Stimulated activated CD4-positive, alpha-beta T cell treated with anti-CD3 and anti-CD28 coated beads, Interleukin-2, amount 100 ng/mL, for 24 hours (primary cell): ENCODE data around the gene SDCCAG8.

Source experiments
- DNase-seq, 2 donors: peaks; one replicate each; pipeline ENCODE4 v3.0.0-alpha.2; 2020

Gene SDCCAG8

GRCh38 chr1:243465738-243466137 is 209.9 kb downstream of the SDCCAG8 start:
- no peak for DNase-seq

DNA sequence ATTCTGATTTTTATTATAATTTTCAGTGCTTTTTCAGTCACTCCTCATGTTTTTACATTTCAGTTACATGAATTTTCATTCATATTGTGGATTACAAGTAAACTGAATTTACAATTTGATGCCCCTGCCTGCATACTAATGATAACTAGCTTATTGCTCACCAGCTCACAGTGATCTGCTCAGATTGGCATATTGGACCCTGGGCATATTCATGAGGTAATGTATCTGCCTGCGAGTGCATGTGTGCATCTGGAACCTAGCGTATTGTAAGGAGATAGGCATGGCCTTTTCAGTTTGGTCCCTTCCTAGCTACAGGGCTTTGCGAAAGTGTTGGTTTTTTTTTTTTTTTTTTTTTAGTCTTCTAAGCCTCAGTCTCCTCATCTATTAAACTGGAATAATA is 213.7 kb downstream of the SDCCAG8 start:
- DNase-seq = no peak

- no peak for DNase-seq
These were observed 214.7 kb downstream of the SDCCAG8 start for GRCh38 chr1:243470502-243470901.

GRCh38 chr1:243471026-243471685 is 215.3 kb downstream of the SDCCAG8 start:
- no peak for DNase-seq

DNA sequence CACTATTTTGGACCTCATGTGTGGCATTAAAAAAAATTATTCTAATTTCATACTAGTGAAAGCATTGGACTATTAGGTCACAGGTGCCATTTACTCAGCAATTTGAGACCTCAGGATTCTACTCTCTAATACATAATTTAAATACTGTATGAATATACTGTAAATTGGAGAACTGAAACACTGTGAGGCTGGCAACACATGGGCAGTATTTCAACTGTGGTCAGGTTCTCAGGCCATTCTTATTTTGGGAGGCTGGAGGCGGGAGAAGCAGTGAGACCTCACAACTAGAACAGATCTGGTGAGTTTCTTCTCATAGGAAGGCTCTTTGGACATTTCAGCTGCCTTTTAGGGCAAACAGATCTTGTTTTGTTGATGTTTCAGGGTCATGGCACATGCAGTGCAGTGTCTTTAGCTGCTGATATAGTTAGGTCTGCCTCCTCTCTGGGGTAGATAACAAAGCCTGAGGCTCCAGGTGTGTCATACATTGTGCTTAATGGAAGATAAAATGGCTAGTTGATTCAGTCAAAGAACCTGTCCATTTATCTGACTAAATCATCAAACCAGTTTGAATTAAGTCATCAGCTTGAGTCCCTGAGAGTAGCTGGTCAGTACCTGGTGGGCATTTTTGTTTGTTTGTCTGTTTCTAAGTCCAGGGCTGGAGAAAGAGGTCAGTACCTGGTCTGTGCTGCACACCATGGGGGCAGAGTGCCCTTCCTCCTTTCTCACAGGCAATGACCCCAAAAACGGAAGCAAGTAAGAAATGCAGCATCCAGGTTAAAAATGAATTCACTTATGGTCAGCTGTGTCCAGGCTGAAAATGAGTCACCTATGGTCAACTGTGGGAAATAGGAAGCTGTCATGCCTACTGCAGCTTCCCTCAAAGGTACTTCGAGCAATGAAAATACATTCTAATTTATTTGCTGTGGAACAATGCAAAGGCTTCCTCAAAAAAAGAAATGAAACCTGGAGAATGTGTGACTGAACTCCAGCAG is 216.2 kb downstream of the SDCCAG8 start:
- DNase-seq = no peak

DNA sequence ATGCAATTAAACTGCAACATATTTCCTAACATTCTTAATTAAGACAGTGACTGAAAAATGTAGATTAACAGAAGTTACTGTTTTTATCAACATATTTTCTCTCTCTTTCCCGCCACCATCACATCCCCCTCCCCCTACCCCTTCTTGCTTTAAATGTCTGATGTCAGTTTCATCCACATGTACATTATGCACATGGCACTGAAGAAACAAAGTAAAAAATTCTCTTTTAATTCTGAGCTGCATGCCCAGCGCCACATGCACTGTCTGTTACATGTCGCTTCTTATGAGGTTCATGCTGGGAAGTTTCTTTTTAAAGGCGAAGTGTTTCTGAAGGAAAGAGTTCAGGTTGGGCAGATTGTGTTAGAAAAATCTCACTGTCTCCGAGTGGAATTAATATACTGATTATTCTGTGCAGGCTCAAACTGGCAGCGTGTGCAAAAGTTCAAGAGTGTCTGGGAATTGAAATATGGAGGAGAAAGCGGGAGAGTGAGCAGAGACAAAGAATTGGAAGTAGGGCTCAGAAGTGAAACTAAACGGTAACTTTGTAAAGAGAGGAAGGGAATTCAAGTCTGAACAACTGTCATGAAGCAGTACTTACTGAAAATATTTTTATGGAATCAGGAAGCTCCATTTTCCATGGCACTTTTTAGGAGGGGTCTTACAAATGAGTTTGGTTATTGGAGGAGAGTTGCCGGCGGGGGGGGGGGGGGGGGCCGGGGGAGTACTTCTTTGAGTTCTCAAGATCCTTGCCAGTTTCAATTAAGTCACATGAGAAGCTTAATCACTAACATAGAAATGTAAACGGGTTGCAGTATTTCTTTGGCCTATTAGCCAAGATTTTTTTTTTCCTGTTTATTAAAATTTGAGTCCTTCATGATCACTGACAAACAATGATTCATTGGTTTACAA is 217.6 kb downstream of the SDCCAG8 start:
- DNase-seq = no peak

DNA sequence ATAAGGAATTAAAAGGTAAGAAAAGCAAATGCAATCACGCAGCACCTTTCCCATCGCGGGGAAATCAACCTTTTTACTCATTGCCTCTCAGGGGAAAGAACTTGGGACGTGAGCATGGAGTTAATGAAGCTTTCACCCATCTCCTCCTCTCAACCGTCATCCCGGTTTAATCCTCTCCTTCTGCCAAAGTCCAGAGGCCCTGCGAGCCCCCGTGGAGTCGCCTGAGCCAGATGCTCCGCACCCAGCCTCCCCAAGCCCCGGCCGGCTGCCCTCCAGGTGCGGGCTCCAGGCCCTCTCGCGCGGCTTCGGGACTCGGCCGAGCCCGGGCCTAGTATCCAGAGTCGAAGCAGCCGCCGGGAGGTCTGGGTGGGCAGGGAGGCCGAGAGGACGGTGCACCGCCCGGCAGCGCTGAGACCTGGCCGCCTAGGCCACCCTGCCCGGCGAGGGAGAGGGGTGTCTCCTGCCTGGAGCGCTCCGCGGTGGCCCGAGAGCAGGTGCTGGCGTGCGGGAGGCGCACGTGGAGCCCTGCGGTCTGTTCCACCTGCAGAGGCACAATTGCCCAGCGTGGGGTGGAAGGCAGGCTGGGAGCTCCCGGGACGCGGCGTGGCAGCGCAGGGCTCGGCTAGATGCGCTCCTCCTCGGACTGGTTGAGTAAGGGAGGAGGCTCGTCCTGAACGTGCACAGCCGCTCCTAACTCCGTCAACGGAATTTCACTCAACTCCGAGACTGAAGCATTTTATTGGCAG is 218.5 kb downstream of the SDCCAG8 start:
- DNase-seq = no peak

DNA sequence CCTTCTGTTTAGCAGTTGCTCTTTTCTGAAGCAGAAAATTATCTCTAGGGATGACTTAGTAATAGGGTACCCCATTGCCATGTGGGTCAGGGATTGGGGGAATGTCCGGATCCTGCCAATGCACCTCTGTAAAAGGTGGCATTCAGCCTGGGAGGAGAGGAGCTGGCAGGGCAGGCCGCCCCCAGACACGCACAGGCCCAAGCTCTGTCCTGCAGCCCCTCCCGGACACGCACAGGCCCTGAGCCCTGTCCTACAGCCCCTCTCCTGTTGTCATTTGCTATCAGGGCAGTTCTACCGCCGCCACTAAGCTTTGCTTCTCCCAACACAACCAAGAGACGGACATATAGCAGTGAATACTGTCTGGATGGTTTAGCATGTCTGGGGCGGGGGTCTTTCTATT is 219.1 kb downstream of the SDCCAG8 start:
- DNase-seq = no peak

DNA sequence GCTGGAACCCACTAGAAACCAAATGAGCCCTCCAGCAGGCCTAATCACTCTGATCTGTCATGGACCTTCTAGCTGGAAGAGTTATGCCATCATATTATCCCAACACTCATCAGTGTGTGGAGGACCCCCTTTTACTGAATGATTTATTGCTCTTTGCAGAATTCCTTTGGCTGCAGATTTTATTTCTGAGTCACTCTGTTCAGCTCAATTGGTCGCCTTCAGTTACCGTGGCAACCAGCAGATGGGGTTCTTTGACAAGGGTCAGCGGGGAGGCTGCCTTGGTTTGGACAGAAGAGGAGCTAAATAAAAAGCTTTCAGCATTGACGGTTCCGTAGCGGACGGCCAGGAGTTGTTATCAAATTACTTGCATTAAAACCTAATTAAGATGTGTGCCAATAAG is 220.1 kb downstream of the SDCCAG8 start:
- no peak for DNase-seq

- DNase-seq = no peak
These were observed 222.0 kb downstream of the SDCCAG8 start for GRCh38 chr1:243477731-243478290.

DNA sequence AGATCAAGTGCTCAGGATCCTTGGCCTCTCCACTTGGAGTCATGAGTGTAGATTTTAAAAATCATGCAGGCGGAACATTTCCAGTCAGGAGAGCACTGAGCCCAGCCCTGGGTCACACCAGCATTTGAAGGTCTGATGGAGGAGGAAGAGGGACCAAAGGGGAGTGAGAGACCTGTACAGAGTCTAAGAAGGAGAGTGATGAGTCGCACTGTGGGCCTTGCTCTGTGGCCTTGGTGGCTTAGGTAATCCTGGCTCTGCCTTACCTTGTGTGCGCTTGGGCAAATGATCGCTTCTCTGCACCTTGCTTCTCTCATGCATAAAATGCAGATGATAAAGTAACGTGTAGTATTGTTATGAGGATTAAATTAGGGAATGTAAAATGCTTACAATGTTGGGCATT is 225.3 kb downstream of the SDCCAG8 start:
- DNase-seq = no peak

GRCh38 chr1:243482141-243483022 is 226.5 kb downstream of the SDCCAG8 start:
- no peak for DNase-seq

- DNase-seq = peak; percentile 19 to 24
These were observed 227.4 kb downstream of the SDCCAG8 start for GRCh38 chr1:243483071-243483771.

GRCh38 chr1:243483952-243484351 is 228.1 kb downstream of the SDCCAG8 start:
- DNase-seq = no peak

DNA sequence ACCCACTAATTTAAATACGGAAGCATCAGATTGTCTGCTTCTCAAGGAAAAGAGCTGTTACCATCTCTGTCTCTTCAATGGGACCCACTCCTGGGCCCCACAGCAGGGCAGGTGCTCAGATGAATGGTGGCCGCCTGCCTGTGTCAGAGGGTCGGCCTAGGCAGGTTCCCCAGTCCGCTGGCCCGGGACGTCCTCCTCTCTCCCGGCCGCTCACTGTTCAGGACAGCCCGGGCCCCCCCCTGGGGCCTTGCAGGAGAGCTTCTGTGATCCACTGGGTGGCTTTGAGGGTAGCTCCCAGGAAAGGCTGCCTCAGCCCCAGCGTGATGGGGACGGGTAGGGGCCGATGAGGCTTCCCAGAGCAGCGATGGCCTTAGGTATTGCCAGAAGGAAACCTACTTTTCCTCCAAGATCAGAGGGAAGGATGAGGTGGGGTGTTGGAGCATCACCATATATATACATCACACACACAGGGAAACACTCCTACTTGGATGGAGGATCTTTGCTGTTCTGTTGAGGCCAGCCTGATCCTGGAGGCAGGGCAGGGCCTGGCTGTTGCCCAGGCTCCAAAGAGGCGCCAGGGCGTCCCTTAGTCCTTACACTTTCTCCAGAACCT is 231.3 kb downstream of the SDCCAG8 start:
- no peak for DNase-seq

- peak in 1 of 2 donors; percentile 27 for DNase-seq
These were observed 231.9 kb downstream of the SDCCAG8 start for GRCh38 chr1:243487649-243488227.

DNA sequence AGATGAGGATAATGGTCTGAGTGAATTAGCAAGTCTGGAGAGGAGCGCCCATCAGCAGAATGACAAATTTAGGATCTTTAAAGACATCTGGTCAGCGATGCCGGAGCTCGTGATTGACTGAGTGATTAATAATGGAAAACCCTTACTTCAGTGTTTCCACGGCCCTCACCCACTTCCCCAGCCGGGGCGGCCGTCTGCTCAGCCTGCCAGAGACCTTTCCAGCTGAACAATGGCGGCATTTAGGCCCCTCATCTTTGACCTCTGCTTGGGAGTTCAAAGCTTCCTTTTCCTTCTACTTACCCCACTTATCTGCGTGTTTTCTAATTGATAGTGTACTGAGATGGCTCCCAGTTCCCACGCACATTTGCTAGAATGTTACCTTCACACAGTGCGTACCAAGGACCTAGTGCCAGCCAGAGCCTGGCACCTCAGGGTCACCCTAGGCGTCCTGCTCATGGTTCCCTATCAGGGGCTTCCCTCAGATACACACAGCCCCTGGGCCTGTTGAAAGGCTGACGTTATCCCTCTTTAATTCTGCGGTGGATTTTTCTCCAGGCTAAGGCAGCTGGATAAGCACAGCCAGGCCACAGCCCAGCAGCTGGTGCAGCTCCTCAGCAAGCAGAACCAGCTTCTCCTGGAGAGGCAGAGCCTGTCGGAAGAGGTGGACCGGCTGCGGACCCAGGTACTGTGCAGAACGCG is 232.8 kb downstream of the SDCCAG8 start:
- no peak for DNase-seq

GRCh38 chr1:243489158-243489527 is 233.3 kb downstream of the SDCCAG8 start:
- no peak for DNase-seq
